Measurements from ENCODE around the gene RPS18. TPM values are rescaled to one million over a fixed set of nuclear protein-coding genes. Genes with fewer than 3 reads are reported as not detected.

Gene RPS18
- total and polyA plus RNA-seq, 2 of the 13 experiments (the other 11 are each of a cell fraction or from before 2014, with no cell fraction given) = 3,896 to 5,806 TPM

DNA sequence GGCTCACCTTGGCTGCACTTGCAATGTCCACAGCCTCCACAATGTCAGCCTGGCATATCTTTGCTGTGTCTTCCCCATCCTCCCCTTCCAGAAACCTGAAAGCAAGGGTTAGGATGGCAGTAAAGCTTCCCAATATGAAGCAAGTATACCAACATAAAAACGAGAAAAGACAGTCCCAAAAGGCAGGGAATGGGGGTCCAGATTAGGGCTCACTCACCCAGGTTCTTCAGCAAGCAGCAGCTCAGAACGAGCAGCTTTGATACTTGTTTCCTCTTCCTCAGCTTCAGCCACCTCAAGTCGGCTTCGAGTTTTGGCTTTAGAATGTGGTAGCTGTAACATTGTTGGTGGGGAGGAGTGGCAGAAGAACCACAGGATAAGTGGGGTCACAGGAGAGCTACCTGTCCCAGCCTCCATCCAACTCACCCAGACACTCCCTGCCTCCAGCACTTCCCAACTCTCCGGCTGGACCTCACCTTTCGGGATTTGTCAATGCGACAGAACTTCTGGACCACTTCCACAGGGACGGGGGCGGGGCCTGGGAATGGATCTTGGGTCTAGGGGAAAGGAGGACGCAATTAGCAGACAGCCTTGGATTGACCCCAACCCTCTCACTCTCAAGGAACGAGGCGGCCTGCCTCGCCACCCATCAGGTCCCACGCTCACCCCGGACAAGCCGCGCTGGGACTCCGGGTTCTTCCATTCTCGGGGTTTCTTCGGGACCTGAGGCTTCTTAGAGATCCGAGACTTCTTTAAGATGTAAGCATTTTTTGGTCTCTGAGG is 16.5 kb downstream of the RPS18 start (continued):
- TF ChIP-seq ZNF326 (CRISPR knock-in tag; IDR thresholded peaks at IDR 0.05; ENCODE audit: borderline replicate concordance) = no peak
- TF ChIP-seq, protein P1, sequence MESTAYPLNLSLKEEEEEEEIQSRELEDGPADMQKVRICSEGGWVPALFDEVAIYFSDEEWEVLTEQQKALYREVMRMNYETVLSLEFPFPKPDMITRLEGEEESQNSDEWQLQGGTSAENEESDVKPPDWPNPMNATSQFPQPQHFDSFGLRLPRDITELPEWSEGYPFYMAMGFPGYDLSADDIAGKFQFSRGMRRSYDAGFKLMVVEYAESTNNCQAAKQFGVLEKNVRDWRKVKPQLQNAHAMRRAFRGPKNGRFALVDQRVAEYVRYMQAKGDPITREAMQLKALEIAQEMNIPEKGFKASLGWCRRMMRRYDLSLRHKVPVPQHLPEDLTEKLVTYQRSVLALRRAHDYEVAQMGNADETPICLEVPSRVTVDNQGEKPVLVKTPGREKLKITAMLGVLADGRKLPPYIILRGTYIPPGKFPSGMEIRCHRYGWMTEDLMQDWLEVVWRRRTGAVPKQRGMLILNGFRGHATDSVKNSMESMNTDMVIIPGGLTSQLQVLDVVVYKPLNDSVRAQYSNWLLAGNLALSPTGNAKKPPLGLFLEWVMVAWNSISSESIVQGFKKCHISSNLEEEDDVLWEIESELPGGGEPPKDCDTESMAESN (CRISPR knock-in tag; conservative IDR thresholded peaks at IDR 0.05) = no peak
- TF ChIP-seq HNF4A (CRISPR knock-in tag; IDR thresholded peaks at IDR 0.05) = no peak
- TF ChIP-seq PRPF4 (IDR thresholded peaks at IDR 0.05; ENCODE audit: low read depth, low read length, poor library complexity, severe bottlenecking) = no peak
- no peak for TF ChIP-seq ZNF883 (CRISPR knock-in tag; IDR thresholded peaks at IDR 0.05; ENCODE audit: not compliant biosample characterization)
- TF ChIP-seq ZMYM3 (CRISPR knock-in tag; IDR thresholded peaks at IDR 0.05) = no peak
- no peak for TF ChIP-seq MLXIP (CRISPR knock-in tag; IDR thresholded peaks at IDR 0.05; ENCODE audit: borderline replicate concordance)
- TF ChIP-seq ZNF383 (CRISPR knock-in tag; IDR thresholded peaks at IDR 0.05; ENCODE audit: borderline replicate concordance) = no peak
- no peak for TF ChIP-seq ZNF839 (CRISPR knock-in tag; IDR thresholded peaks at IDR 0.05; ENCODE audit: borderline replicate concordance)
- no peak for TF ChIP-seq BHLHE40 (IDR thresholded peaks at IDR 0.05; ENCODE audit: low read length)
- TF ChIP-seq ZFY (CRISPR knock-in tag; IDR thresholded peaks at IDR 0.05) = 0 out of 2 replicates have a peak, but pooled peaks have one; percentile 27
- TF ChIP-seq ZNF563 (CRISPR knock-in tag; IDR thresholded peaks at IDR 0.05) = peak; percentile 2; the same call in 1 of the 2 replicates
- TF ChIP-seq EED (CRISPR knock-in tag; IDR thresholded peaks at IDR 0.05) = 0 out of 2 replicates have a peak, but pooled peaks have one; percentile 48
- TF ChIP-seq ATF7 (IDR thresholded peaks at IDR 0.05) = no peak
- TF ChIP-seq ATF7 (CRISPR knock-in tag; IDR thresholded peaks at IDR 0.05) = no peak
- 0 out of 2 replicates have a peak, but pooled peaks have one; percentile 4 for TF ChIP-seq TOE1 (CRISPR knock-in tag; IDR thresholded peaks at IDR 0.05)
- TF ChIP-seq RFX3 (CRISPR knock-in tag; IDR thresholded peaks at IDR 0.05) = no peak
- TF ChIP-seq, protein P2, sequence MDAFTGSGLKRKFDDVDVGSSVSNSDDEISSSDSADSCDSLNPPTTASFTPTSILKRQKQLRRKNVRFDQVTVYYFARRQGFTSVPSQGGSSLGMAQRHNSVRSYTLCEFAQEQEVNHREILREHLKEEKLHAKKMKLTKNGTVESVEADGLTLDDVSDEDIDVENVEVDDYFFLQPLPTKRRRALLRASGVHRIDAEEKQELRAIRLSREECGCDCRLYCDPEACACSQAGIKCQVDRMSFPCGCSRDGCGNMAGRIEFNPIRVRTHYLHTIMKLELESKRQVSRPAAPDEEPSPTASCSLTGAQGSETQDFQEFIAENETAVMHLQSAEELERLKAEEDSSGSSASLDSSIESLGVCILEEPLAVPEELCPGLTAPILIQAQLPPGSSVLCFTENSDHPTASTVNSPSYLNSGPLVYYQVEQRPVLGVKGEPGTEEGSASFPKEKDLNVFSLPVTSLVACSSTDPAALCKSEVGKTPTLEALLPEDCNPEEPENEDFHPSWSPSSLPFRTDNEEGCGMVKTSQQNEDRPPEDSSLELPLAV (CRISPR knock-in tag; conservative IDR thresholded peaks at IDR 0.05; ENCODE audit: low read depth) = no peak
- TF ChIP-seq ZNF788 (CRISPR knock-in tag; IDR thresholded peaks at IDR 0.05; ENCODE audit: borderline replicate concordance) = 0 out of 2 replicates have a peak, but pooled peaks have one; percentile 34
- no peak for TF ChIP-seq ZNF614 (CRISPR knock-in tag; IDR thresholded peaks at IDR 0.05; ENCODE audit: borderline replicate concordance)
- TF ChIP-seq ZFAT (CRISPR knock-in tag; conservative IDR thresholded peaks at IDR 0.05) = no peak
- TF ChIP-seq ARNT2 (CRISPR knock-in tag; IDR thresholded peaks at IDR 0.05; ENCODE audit: low read depth) = peak; percentile 18; the same call in 1 of the 2 replicates
- peak in 1 of 2 experiments; percentile 13; a peak in 1 of 4 replicates for TF ChIP-seq KLF16 (CRISPR knock-in tag; IDR thresholded peaks at IDR 0.05)

Measured in HepG2 (cell line).